Activated CD4-positive, CD25-positive, alpha-beta regulatory T cell treated with anti-CD3 and anti-CD28 coated beads, Interleukin-2, amount 50 U/mL, for 24 hours (primary cell): ENCODE data around the gene PCSK6.

Source experiments
- ATAC-seq, 2 donors: fragments of 150-1000 bp; cut with Tn5 transposase; one replicate each; pipeline ENCODE4 v1.10.0; 2021; ENCODE audit warnings: mild to moderate bottlenecking in 1 of 2, moderate library complexity in 1 of 2

Gene PCSK6

GRCh38 chr15:101267320-101268104, 222.0 kb downstream of the PCSK6 start:
- ATAC-seq: no peak

GRCh38 chr15:101266787-101267186, 222.7 kb downstream of the PCSK6 start:
- ATAC-seq: no peak

- no peak for ATAC-seq
Measured at GRCh38 chr15:101266034-101266433, 223.5 kb downstream of the PCSK6 start.

- ATAC-seq: no peak
Measured at GRCh38 chr15:101264911-101265641, 224.4 kb downstream of the PCSK6 start.

- ATAC-seq: no peak
Measured at GRCh38 chr15:101264011-101264410, 225.5 kb downstream of the PCSK6 start.

GRCh38 chr15:101262551-101262950, 227.0 kb downstream of the PCSK6 start:
- ATAC-seq: no peak

- peak in 1 of 2 donors; percentile 50 for ATAC-seq
Measured at GRCh38 chr15:101258238-101259144, 231.0 kb downstream of the PCSK6 start.

GRCh38 chr15:101256757-101257156, 232.8 kb downstream of the PCSK6 start:
- no peak for ATAC-seq

- no peak for ATAC-seq
Measured at GRCh38 chr15:101255615-101256241, 233.8 kb downstream of the PCSK6 start.

GRCh38 chr15:101255051-101255395, 234.5 kb downstream of the PCSK6 start:
- peak in 1 of 2 donors; percentile 8 for ATAC-seq

GRCh38 chr15:101254157-101255050, 235.1 kb downstream of the PCSK6 start:
- ATAC-seq: no peak
